ENCODE results near the gene HDAC1. TPM values are rescaled to one million over a fixed set of nuclear protein-coding genes. Genes with fewer than 3 reads are reported as not detected.

Gene HDAC1
- total and polyA plus RNA-seq, 2 of the 13 experiments (the other 11 are each of a cell fraction or from before 2014, with no cell fraction given): 93.5 to 189 TPM

GRCh38 chr1:32272557-32273390 is 19.1 kb upstream of the HDAC1 start:
- intact Hi-C loops (cut with micrococcal nuclease; ENCODE audit: unreplicated experiment): no loop called here
- Histone ChIP-seq H2AFZ (ENCODE audit: low read length) (no peak overlapping the region), H4K20me1 (ENCODE audit: insufficient read depth, low read length) (no peaks in the 10 kb centered on the region), H3K4me1 (ENCODE audit: insufficient read depth, low read length) (peaks cover 21% of the 10 kb centered on the region), H3K36me3 (replicated peaks in 1 of 2; ENCODE audit: control insufficient read depth in 1 of 2, insufficient read depth in 2 of 2, low read length in 2 of 2) (no peaks in the 10 kb centered on the region), H3K9me3 (ENCODE audit: low read length) (no peaks in the 10 kb centered on the region), H3K9ac (ENCODE audit: insufficient read depth, low read depth, low read length) (no peak overlapping the region), H3K4me2 (ENCODE audit: low read depth, low read length) (0 out of 2 replicates have a peak overlapping the region, but pooled peaks have one; percentile 57), H3K27me3 (ENCODE audit: control insufficient read depth in 1 of 2, insufficient read depth in 2 of 2, low read length in 2 of 2) (peaks cover 0 to 10% of the 10 kb centered on the region in 2 experiments; a peak in 1 of 5 replicates), H3K4me3 (replicated peaks in 1 of 3; ENCODE audit: insufficient read depth in 1 of 3, low read depth in 2 of 3, low read length in 3 of 3) (no peak overlapping the region), H3K79me2 (ENCODE audit: insufficient read depth, low read length) (no peaks in the 10 kb centered on the region), H3K27ac (ENCODE audit: extremely low read length, insufficient read depth, low read length) (no peak overlapping the region)
- ATAC-seq (no peak), FAIRE-seq (no peak), DNase-seq (ENCODE audit: low spot score) (no peak)
- in situ Hi-C loops (cut with HindIII; ENCODE audit: extremely low pct_ligation_motif_present, low pct_unique_long_range_greater_than_20kb): no loop called here
- TF ChIP-seq ZNF292 (CRISPR knock-in tag; IDR thresholded peaks at IDR 0.05; ENCODE audit: borderline replicate concordance, low read depth) (no peak), ZNF646 (CRISPR knock-in tag; IDR thresholded peaks at IDR 0.05) (peak; percentile 70; the same call in 1 of the 2 replicates)
- POLR2A ChIA-PET: no interaction called here
- WGBS (ENCODE audit: low lambda C conversion rate): 38% methylated on average over 7 of the region's 7 CpGs
- no TSS peak for BruUV-seq (replicated peaks)
- CTCF ChIA-PET (ENCODE audit: low intra/inter-chr PET ratio, low total read pairs): no interaction called here

Data from HepG2 (cell line).